ENCODE data around the gene CRABP2. TPM values are rescaled to one million over a fixed set of nuclear protein-coding genes. Genes with fewer than 3 reads are reported as not detected.

CRABP2 gene
- total RNA-seq (2022; extraction: Qiagen RNA extraction) = 7.2 to 11.0 TPM (median 8.9 TPM) in 5 replicates

GRCh38 chr1:156705321-156705917 lies at the start of gene CRABP2:
CRABP2 (minus strand) TSS chr1:156705583; CDS start chr1:156705446, 137 bp downstream.

GRCh38 chr1:156751451-156751756 lies 46.0 kb upstream of the CRABP2 start, which contains the start of gene HDGF:
HDGF (minus strand) TSS chr1:156751675; CDS start chr1:156751429, 246 bp downstream.

GRCh38 chr1:156740741-156741480 lies 35.5 kb upstream of the CRABP2 start, which contains the start of gene MRPL24:
MRPL24 (minus strand) TSS chr1:156741088; CDS start chr1:156738704, 2,384 bp downstream.

GRCh38 chr1:156728599-156729462 lies 23.4 kb upstream of the CRABP2 start, which contains the start of gene ISG20L2:
ISG20L2 (minus strand) TSS chr1:156728766; CDS start chr1:156727652, 1,114 bp downstream.

GRCh38 chr1:156727926-156728598 lies 22.7 kb upstream of the CRABP2 start, which contains the start of gene METTL25B:
METTL25B (plus strand) TSS chr1:156728469; CDS start chr1:156729105, 636 bp downstream.

GRCh38 chr1:156676820-156677615 lies 28.4 kb downstream of the CRABP2 start, which contains the start of gene NES:
NES (minus strand) TSS chr1:156677407; CDS start chr1:156677264, 143 bp downstream.

Other genes starting within 250 kb of the CRABP2 start
- 19.8 to 38.2 TPM (median 33.5 TPM) in 5 replicates for gene MEF2D, start 204.8 kb downstream of the CRABP2 start, total RNA-seq (2022; extraction: Qiagen RNA extraction)
- 9.2 to 20.0 TPM (median 17.9 TPM) in 5 replicates for gene IQGAP3, start 133.0 kb downstream of the CRABP2 start, total RNA-seq (2022; extraction: Qiagen RNA extraction)
- gene TTC24, start 125.9 kb downstream of the CRABP2 start, total RNA-seq (2022; extraction: Qiagen RNA extraction) = not detected in 5 replicates
- gene NAXE, start 113.8 kb downstream of the CRABP2 start, total RNA-seq (2022; extraction: Qiagen RNA extraction) = 148 to 167 TPM (median 154 TPM) in 5 replicates
- gene GPATCH4, start 104.1 kb downstream of the CRABP2 start, total RNA-seq (2022; extraction: Qiagen RNA extraction) = 63.7 to 88.0 TPM (median 65.8 TPM) in 5 replicates
- gene HAPLN2, start 86.2 kb downstream of the CRABP2 start, total RNA-seq (2022; extraction: Qiagen RNA extraction) = 0.09 to 0.46 TPM (median 0.19 TPM) in 5 replicates
- 0.11 to 0.14 TPM in 2 of 5 replicates, not detected in the others for gene BCAN, start 63.5 kb downstream of the CRABP2 start, total RNA-seq (2022; extraction: Qiagen RNA extraction)
- gene NES, start 28.2 kb downstream of the CRABP2 start, total RNA-seq (2022; extraction: Qiagen RNA extraction) = 1.3 TPM in 5 replicates
- 20.9 to 24.1 TPM (median 23.2 TPM) in 5 replicates for gene METTL25B, start 22.9 kb upstream of the CRABP2 start, total RNA-seq (2022; extraction: Qiagen RNA extraction)
- gene ISG20L2, start 23.2 kb upstream of the CRABP2 start, total RNA-seq (2022; extraction: Qiagen RNA extraction) = 40.1 to 53.8 TPM (median 46.0 TPM) in 5 replicates
- gene MRPL24, start 35.5 kb upstream of the CRABP2 start, total RNA-seq (2022; extraction: Qiagen RNA extraction) = 189 to 212 TPM (median 200 TPM) in 5 replicates
- 423 to 447 TPM (median 444 TPM) in 5 replicates for gene HDGF, start 46.1 kb upstream of the CRABP2 start, total RNA-seq (2022; extraction: Qiagen RNA extraction)
- 63.4 to 85.5 TPM (median 76.8 TPM) in 5 replicates for gene PRCC, start 62.0 kb upstream of the CRABP2 start, total RNA-seq (2022; extraction: Qiagen RNA extraction)
- 2.5 to 4.6 TPM (median 3.3 TPM) in 5 replicates for gene SH2D2A, start 111.3 kb upstream of the CRABP2 start, total RNA-seq (2022; extraction: Qiagen RNA extraction)
- not detected in 5 replicates for gene INSRR, start 153.5 kb upstream of the CRABP2 start, total RNA-seq (2022; extraction: Qiagen RNA extraction)
- 0.06 to 0.16 TPM (median 0.08 TPM) in 4 of 5 replicates, not detected in the other for gene NTRK1, start 155.3 kb upstream of the CRABP2 start, total RNA-seq (2022; extraction: Qiagen RNA extraction)
- gene PEAR1, start 188.1 kb upstream of the CRABP2 start, total RNA-seq (2022; extraction: Qiagen RNA extraction) = 5.0 to 9.3 TPM (median 6.5 TPM) in 5 replicates
- gene LRRC71, start 215.0 kb upstream of the CRABP2 start, total RNA-seq (2022; extraction: Qiagen RNA extraction) = 0.08 to 0.12 TPM (median 0.10 TPM) in 5 replicates

All from A549 treated with dexamethasone at 1 μM for 4 hours (cell line).